ENCODE measurements around the gene PEAK1.

PEAK1 gene

DNA sequence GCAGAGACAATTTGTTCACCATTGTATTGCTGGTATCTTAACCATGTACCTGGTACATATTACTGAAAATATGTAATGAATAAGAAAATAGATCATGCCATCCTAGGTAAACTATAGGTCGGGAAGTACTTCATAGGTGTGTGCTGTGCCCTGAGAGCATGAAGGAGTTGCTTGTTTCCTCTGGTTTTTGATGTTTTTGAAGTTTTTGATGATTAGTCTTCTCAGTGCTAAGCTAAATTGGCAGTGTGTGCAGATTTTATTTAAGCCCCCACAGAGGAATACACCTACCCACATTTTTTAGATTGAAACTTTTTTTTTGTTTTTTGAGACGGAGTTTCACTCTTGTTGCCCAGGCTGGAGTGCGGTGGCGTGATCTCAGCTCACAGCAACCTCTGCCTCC lies 17.4 kb upstream of the PEAK1 start:
- no peak for TF ChIP-seq CTCF (IDR thresholded peaks at IDR 0.05; ENCODE audit: low read depth, low read length)
- DNase-seq (ENCODE audit: extremely low read depth, low read depth), result no peak

DNA sequence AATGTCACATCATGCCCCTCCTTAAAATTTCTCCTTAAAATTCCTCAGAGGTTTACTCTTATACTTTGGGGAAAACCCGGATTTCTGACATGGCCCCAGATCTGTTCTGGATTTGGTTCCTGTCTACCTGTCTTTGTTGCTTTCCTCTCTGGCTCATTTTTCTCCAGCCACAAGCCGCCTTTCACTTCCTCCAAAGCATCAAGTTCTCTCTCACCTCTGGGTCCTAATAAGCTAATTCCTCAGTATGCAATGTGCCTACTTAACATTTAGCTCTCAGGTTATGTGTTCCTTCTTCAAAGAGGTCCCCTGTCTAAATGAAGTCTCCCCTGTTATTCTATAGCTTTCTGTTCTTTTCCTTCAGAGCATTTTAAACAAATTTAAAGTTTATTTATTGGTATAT lies 16.9 kb upstream of the PEAK1 start:
- no peak for DNase-seq (ENCODE audit: extremely low read depth, low read depth)
- TF ChIP-seq CTCF (IDR thresholded peaks at IDR 0.05; ENCODE audit: low read depth, low read length), result no peak

DNA sequence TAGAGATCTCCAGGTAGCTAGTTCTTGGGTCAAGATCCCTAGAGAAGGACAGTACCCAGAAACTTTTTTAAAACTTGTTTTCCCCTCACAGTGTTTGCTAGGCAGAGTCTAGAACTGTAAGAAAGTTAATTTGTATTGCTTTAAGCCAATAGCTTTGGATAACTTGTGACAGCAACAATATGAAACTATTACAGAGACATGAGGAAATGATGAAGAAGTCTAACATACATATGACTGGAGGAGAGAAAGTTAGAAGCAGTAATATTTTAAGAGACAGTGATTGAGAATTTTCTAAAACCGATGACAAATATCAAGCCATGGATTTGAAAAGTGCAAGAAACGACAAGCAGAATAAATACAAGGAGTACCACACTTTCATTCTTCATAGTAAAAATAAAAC lies 10.7 kb upstream of the PEAK1 start:
- no peak for DNase-seq (ENCODE audit: extremely low read depth, low read depth)

GRCh38 chr15:77430213-77430612 lies 10.3 kb upstream of the PEAK1 start:
- no peak for DNase-seq (ENCODE audit: extremely low read depth, low read depth)
- TF ChIP-seq CTCF (IDR thresholded peaks at IDR 0.05; ENCODE audit: low read depth, low read length), result no peak

More for the DNA sequence above, 10.7 kb upstream of the PEAK1 start:
- no peak for TF ChIP-seq CTCF (IDR thresholded peaks at IDR 0.05; ENCODE audit: low read depth, low read length)

- no peak for TF ChIP-seq CTCF (IDR thresholded peaks at IDR 0.05; ENCODE audit: low read depth, low read length)
- DNase-seq (ENCODE audit: extremely low read depth, low read depth), result no peak
These were observed 7.0 kb upstream of the PEAK1 start for GRCh38 chr15:77426871-77427270.

- DNase-seq (ENCODE audit: extremely low read depth, low read depth), result no peak
- TF ChIP-seq CTCF (IDR thresholded peaks at IDR 0.05; ENCODE audit: low read depth, low read length), result no peak
These were observed 6.5 kb upstream of the PEAK1 start for GRCh38 chr15:77426377-77426776.

GRCh38 chr15:77425104-77425503 lies 5.2 kb upstream of the PEAK1 start:
- no peak for TF ChIP-seq CTCF (IDR thresholded peaks at IDR 0.05; ENCODE audit: low read depth, low read length)
- DNase-seq (ENCODE audit: extremely low read depth, low read depth), result no peak
